Activated CD4-positive, alpha-beta T cell treated with anti-CD3 and anti-CD28 coated beads, Interleukin-2, amount 10 ng/mL, durations not matched to agents 24 days and 14 days (primary cell): ENCODE results near the gene ESD. TPM values are rescaled to one million over a fixed set of nuclear protein-coding genes. Genes with fewer than 3 reads are reported as not detected.
"Not testable (repeated sequence)": the region's sequence is repeated elsewhere in the genome, so short reads cannot be mapped to it uniquely, and the experiment has no call there.

ENCODE experiments used
- DNase-seq: peaks from one replicate; pipeline ENCODE4 v3.0.0; 2022
- H3K27ac Mint-ChIP-seq: one replicate; pipeline ENCODE4 v1.8.0; 2022; ENCODE audit warnings: mild to moderate bottlenecking, mixed read lengths
- H3K27me3 Mint-ChIP-seq: one replicate; pipeline ENCODE4 v1.8.0; 2022; ENCODE audit warnings: mixed read lengths
- H3K36me3 Mint-ChIP-seq: one replicate; pipeline ENCODE4 v1.8.0; 2022; ENCODE audit warnings: low read depth, mild to moderate bottlenecking, mixed read lengths
- H3K4me1 Mint-ChIP-seq: one replicate; pipeline ENCODE4 v1.8.0; 2021; ENCODE audit warnings: mixed read lengths
- H3K4me3 Mint-ChIP-seq: one replicate; pipeline ENCODE4 v1.8.0; 2022; ENCODE audit warnings: mild to moderate bottlenecking, moderate library complexity, mixed read lengths
- H3K9me3 Mint-ChIP-seq: one replicate; pipeline ENCODE4 v1.8.0; 2021; ENCODE audit warnings: mixed read lengths
- intact Hi-C: fragments of 100-400 bp; cut with micrococcal nuclease; formaldehyde crosslinking; loops from one replicate; pipeline ENCODE4 v1.15.1; 2023
- total RNA-seq: library from RNA; stranded (reverse); gene quantifications from 2 replicates; pipeline ENCODE4 v1.2.3, GENCODE V29; 2022

The ESD gene
- total RNA-seq, 1 donor from 2014 or later, result 127 TPM

- Mint-ChIP-seq H3K9me3 (peaks cover 16% of the 10 kb centered on the region), H3K4me1 (no peaks in the 10 kb centered on the region), H3K27me3 (peaks cover 14% of the 10 kb centered on the region), H3K27ac (no peak overlapping the region), H3K36me3 (peaks cover 6% of the 10 kb centered on the region), H3K4me3 (no peak overlapping the region)
- intact Hi-C loops, result no loop called here
- no peak for DNase-seq
These were observed 13.5 kb upstream of the ESD start for GRCh38 chr13:46810440-46810839.

- peaks cover 11% of the 10 kb centered on the region for H3K27me3 Mint-ChIP-seq
- H3K27ac Mint-ChIP-seq, DNase-seq, H3K4me1 Mint-ChIP-seq, H3K4me3 Mint-ChIP-seq, H3K36me3 Mint-ChIP-seq, H3K9me3 Mint-ChIP-seq, intact Hi-C loops: not testable (repeated sequence)
These were observed 8.0 kb upstream of the ESD start for GRCh38 chr13:46804921-46805320.

GRCh38 chr13:46804391-46804815 lies 7.4 kb upstream of the ESD start:
- peaks cover 10% of the 10 kb centered on the region for H3K27me3 Mint-ChIP-seq
- no peak overlapping the region for H3K27ac Mint-ChIP-seq
- intact Hi-C loops, result no loop called here
- H3K4me1 Mint-ChIP-seq, result no peaks in the 10 kb centered on the region
- no peak overlapping the region for H3K4me3 Mint-ChIP-seq
- no peaks in the 10 kb centered on the region for H3K36me3 Mint-ChIP-seq
- no peak for DNase-seq
- no peaks in the 10 kb centered on the region for H3K9me3 Mint-ChIP-seq

GRCh38 chr13:46803586-46803985 lies 6.6 kb upstream of the ESD start:
- Mint-ChIP-seq H3K4me3 (no peak overlapping the region), H3K36me3 (no peaks in the 10 kb centered on the region), H3K4me1 (no peaks in the 10 kb centered on the region), H3K9me3 (no peaks in the 10 kb centered on the region), H3K27me3 (peaks cover 10% of the 10 kb centered on the region), H3K27ac (no peak overlapping the region)
- intact Hi-C loops, result no loop called here
- no peak for DNase-seq

- peaks cover 8% of the 10 kb centered on the region for H3K4me1 Mint-ChIP-seq
- no peak overlapping the region for H3K27ac Mint-ChIP-seq
- H3K4me3 Mint-ChIP-seq, result no peak overlapping the region
- peaks cover 4% of the 10 kb centered on the region for H3K27me3 Mint-ChIP-seq
- DNase-seq, result no peak
- H3K9me3 Mint-ChIP-seq, result no peaks in the 10 kb centered on the region
- no peaks in the 10 kb centered on the region for H3K36me3 Mint-ChIP-seq
- intact Hi-C loops, result no loop called here
These were observed 4.9 kb upstream of the ESD start for GRCh38 chr13:46801858-46802257.

- DNase-seq, result no peak
- Mint-ChIP-seq H3K4me1 (peaks cover 25% of the 10 kb centered on the region), H3K4me3 (no peak overlapping the region), H3K27me3 (peaks cover 4% of the 10 kb centered on the region), H3K27ac (no peak overlapping the region), H3K9me3 (no peaks in the 10 kb centered on the region), H3K36me3 (peaks cover 10% of the 10 kb centered on the region)
- intact Hi-C loops, result loop anchor here (5.0 kb wide), 2 partner anchors 47 to 132 kb away; no protein-coding TSS in a partner anchor
These were observed 2.2 kb upstream of the ESD start for GRCh38 chr13:46799139-46799538.

GRCh38 chr13:46797501-46798237 lies 708 bp upstream of the ESD start:
- Mint-ChIP-seq H3K9me3 (no peaks in the 10 kb centered on the region), H3K27ac (peak overlapping the region; percentile 98), H3K4me1 (peaks cover 27% of the 10 kb centered on the region), H3K4me3 (peak overlapping the region; percentile 96), H3K36me3 (peaks cover 16% of the 10 kb centered on the region), H3K27me3 (peaks cover 4% of the 10 kb centered on the region)
- DNase-seq, result peak; percentile 60
- intact Hi-C loops, result loop anchor here (2.0 to 5.0 kb wide), 4 partner anchors 45 to 745 kb away; partner anchors contain the start of gene ZC3H13

- Mint-ChIP-seq H3K36me3 (peaks cover 16% of the 10 kb centered on the region), H3K27me3 (peaks cover 2% of the 10 kb centered on the region), H3K4me3 (peak overlapping the region; percentile 96), H3K27ac (peak overlapping the region; percentile 98), H3K4me1 (peaks cover 27% of the 10 kb centered on the region), H3K9me3 (no peaks in the 10 kb centered on the region)
- intact Hi-C loops, result loop anchor here (2.0 to 5.0 kb wide), 4 partner anchors 44 to 743 kb away; partner anchors contain the start of gene ZC3H13
- DNase-seq, result no peak
These were observed 839 bp downstream of the ESD start for GRCh38 chr13:46796129-46796514.

GRCh38 chr13:46795321-46795720 lies 1.6 kb downstream of the ESD start:
- Mint-ChIP-seq H3K27ac (no peak overlapping the region), H3K9me3 (no peaks in the 10 kb centered on the region), H3K27me3 (no peaks in the 10 kb centered on the region), H3K36me3 (peaks cover 23% of the 10 kb centered on the region), H3K4me3 (peak overlapping the region; percentile 96), H3K4me1 (peaks cover 28% of the 10 kb centered on the region)
- DNase-seq, result no peak
- intact Hi-C loops, result loop anchor here (5.0 kb wide), 2 partner anchors 43 to 128 kb away; no protein-coding TSS in a partner anchor

GRCh38 chr13:46783504-46783903 lies 13.5 kb downstream of the ESD start:
- peaks cover 7% of the 10 kb centered on the region for H3K4me1 Mint-ChIP-seq
- H3K36me3 Mint-ChIP-seq, result peaks cover 51% of the 10 kb centered on the region
- no peak for DNase-seq
- intact Hi-C loops, result no loop called here
- no peak overlapping the region for H3K27ac Mint-ChIP-seq
- H3K27me3 Mint-ChIP-seq, result no peaks in the 10 kb centered on the region
- no peak overlapping the region for H3K4me3 Mint-ChIP-seq
- H3K9me3 Mint-ChIP-seq, result no peaks in the 10 kb centered on the region

- H3K27ac Mint-ChIP-seq, result no peak overlapping the region
- H3K9me3 Mint-ChIP-seq, result no peaks in the 10 kb centered on the region
- intact Hi-C loops, result no loop called here
- H3K27me3 Mint-ChIP-seq, result no peaks in the 10 kb centered on the region
- peaks cover 5% of the 10 kb centered on the region for H3K4me1 Mint-ChIP-seq
- peaks cover 51% of the 10 kb centered on the region for H3K36me3 Mint-ChIP-seq
- H3K4me3 Mint-ChIP-seq, result no peak overlapping the region
- DNase-seq, result no peak
These were observed 14.3 kb downstream of the ESD start for GRCh38 chr13:46782691-46783090.

GRCh38 chr13:46782066-46782465 lies 14.9 kb downstream of the ESD start:
- Mint-ChIP-seq H3K36me3 (peaks cover 51% of the 10 kb centered on the region), H3K4me3 (no peak overlapping the region), H3K27me3 (no peaks in the 10 kb centered on the region), H3K9me3 (no peaks in the 10 kb centered on the region), H3K27ac (no peak overlapping the region), H3K4me1 (peaks cover 5% of the 10 kb centered on the region)
- intact Hi-C loops, result no loop called here
- DNase-seq, result no peak

- no peak for DNase-seq
- no peak overlapping the region for H3K27ac Mint-ChIP-seq
- H3K36me3 Mint-ChIP-seq, result peaks cover 56% of the 10 kb centered on the region
- H3K9me3 Mint-ChIP-seq, result no peaks in the 10 kb centered on the region
- H3K27me3 Mint-ChIP-seq, result no peaks in the 10 kb centered on the region
- no peak overlapping the region for H3K4me3 Mint-ChIP-seq
- intact Hi-C loops, result no loop called here
- peaks cover 5% of the 10 kb centered on the region for H3K4me1 Mint-ChIP-seq
These were observed 18.1 kb downstream of the ESD start for GRCh38 chr13:46778890-46779289.

- H3K36me3 Mint-ChIP-seq, result peaks cover 60% of the 10 kb centered on the region
These were observed 18.9 kb downstream of the ESD start for GRCh38 chr13:46778095-46778494.

More at GRCh38 chr13:46778095-46778494, 18.9 kb downstream of the ESD start:
- no peaks in the 10 kb centered on the region for H3K9me3 Mint-ChIP-seq
- H3K27ac Mint-ChIP-seq, result no peak overlapping the region
- H3K27me3 Mint-ChIP-seq, result no peaks in the 10 kb centered on the region
- no peak overlapping the region for H3K4me3 Mint-ChIP-seq
- DNase-seq, result no peak
- peaks cover 5% of the 10 kb centered on the region for H3K4me1 Mint-ChIP-seq
- intact Hi-C loops, result no loop called here
